DOHH2 (cell line): ENCODE data around the gene MTA2.

Source experiments
- CTCF ChIP-seq: fragments of 200-600 bp; sonication (generic); IDR thresholded peaks from one replicate; pipeline ENCODE4 v1.5.1; 2014; ENCODE audit warnings: antibody characterized with exemption, mild to moderate bottlenecking, low read depth, low read length; ENCODE audit not compliant: poor library complexity, severe bottlenecking
- EZH2phosphoT487 ChIP-seq: fragments of 200-600 bp; sonication (generic); IDR thresholded peaks from 2 replicates; pipeline ENCODE4 v1.6.1; 2017; ENCODE audit warnings: borderline replicate concordance, mild to moderate bottlenecking, antibody characterized with exemption, low read length, moderate library complexity, mixed read lengths

- TF ChIP-seq EZH2phosphoT487 = peak; percentile 55; the same call in 1 of the 2 replicates
- TF ChIP-seq CTCF = no peak
Measured at GRCh38 chr11:62544581-62545436, 56.9 kb downstream of the MTA2 start.
